Measurements from ENCODE around the gene CPSF6.
"Not testable (repeated sequence)": the region's sequence is repeated elsewhere in the genome, so short reads cannot be mapped to it uniquely, and the experiment has no call there.

- TF ChIP-seq CTCF (conservative IDR thresholded peaks at IDR 0.05; ENCODE audit: low read depth, low read length); EZH2 (IDR thresholded peaks at IDR 0.05; ENCODE audit: borderline replicate concordance, low read depth, low read length, poor library complexity, severe bottlenecking): not testable (repeated sequence)
Measured at GRCh38 chr12:69199976-69200375, 39.4 kb upstream of the CPSF6 start.
